ENCODE results near the gene ZNF451. TPM values are rescaled to one million over a fixed set of nuclear protein-coding genes. Genes with fewer than 3 reads are reported as not detected.
A peak's percentile ranks its signal among the peaks of the same experiment; 100 is the strongest.
"Not testable (repeated sequence)": the region's sequence is repeated elsewhere in the genome, so short reads cannot be mapped to it uniquely, and the experiment has no call there.

ZNF451 gene
- total RNA-seq, 5 donors from 2014 or later (not counting 1 experiment from before 2014, with no cell fraction given), result 68.0 to 124 (median 78.1) TPM

DNA sequence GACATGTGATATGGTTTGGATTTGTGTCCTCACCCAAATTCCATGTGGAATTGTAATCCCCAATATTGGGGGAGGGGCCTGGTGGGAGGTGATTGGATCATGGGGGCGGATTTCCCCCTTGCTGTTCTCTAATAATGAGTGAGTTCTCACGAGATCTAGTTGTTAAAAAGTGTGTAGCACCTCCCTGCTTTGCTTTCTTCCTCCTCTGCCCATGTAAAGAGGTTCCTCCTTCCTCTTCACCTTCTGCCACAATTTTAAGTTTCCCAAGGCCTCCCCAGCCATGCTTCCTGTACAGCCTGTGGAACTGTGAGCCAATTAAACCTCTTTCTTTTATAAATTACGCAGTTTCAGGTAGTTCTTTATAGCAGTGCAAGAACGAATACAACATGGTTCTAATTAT lies 2.1 kb upstream of the ZNF451 start:
- Histone ChIP-seq H3K36me3 (ENCODE audit: control insufficient read depth in 2 of 2, extremely low read depth in 1 of 2, insufficient read depth in 1 of 2, low read length in 1 of 2) (peaks cover 0 to 6% of the 10 kb centered on the region in 2 donors), H3K4me1 (ENCODE audit: control insufficient read depth in 1 of 2, extremely low read depth in 1 of 2, insufficient read depth in 2 of 2, low read length in 2 of 2) (peaks cover 9 to 21% of the 10 kb centered on the region in 2 experiments), H3K27me3 (replicated peaks in 1 of 2; ENCODE audit: control insufficient read depth in 2 of 2, extremely low read depth in 1 of 2, insufficient read depth in 2 of 2, low read length in 1 of 2) (no peaks in the 10 kb centered on the region), H3K9me3 (no peaks in the 10 kb centered on the region), H3K27ac (ENCODE audit: low read length) (no peak overlapping the region), H3K4me3 (ENCODE audit: control insufficient read depth in 1 of 2, extremely low read depth in 1 of 2, low read length in 1 of 2) (no peak overlapping the region)
- peaks cover 15% of the 10 kb centered on the region for H3K36me3 Mint-ChIP-seq
- ATAC-seq (replicated peaks in 1 of 4) (no peak), DNase-seq (no peak)
- no peak overlapping the region for H3K27ac Mint-ChIP-seq
- H3K9me3 Mint-ChIP-seq, result no peaks in the 10 kb centered on the region
- ChIA-PET POLR2A (no interaction called here), CTCF (no interaction called here)
- H3K4me1 Mint-ChIP-seq, result peaks cover 23 to 25% (median 23%) of the 10 kb centered on the region in 3 donors
- no peaks in the 10 kb centered on the region for H3K27me3 Mint-ChIP-seq
- WGBS (ENCODE audit: insufficient coverage), result no CpG with 5 or more reads among the region's 4 CpGs
- H3K4me3 Mint-ChIP-seq, result no peak overlapping the region

- ATAC-seq (replicated peaks in 1 of 4) (no peak), DNase-seq (no peak)
- Histone ChIP-seq H3K4me3 (ENCODE audit: control insufficient read depth in 1 of 2, extremely low read depth in 1 of 2, low read length in 1 of 2) (peak overlapping the region; percentile 59 to 64), H3K9me3 (no peaks in the 10 kb centered on the region), H3K36me3 (ENCODE audit: control insufficient read depth in 2 of 2, extremely low read depth in 1 of 2, insufficient read depth in 1 of 2, low read length in 1 of 2) (peaks cover 0 to 6% of the 10 kb centered on the region in 2 donors), H3K27ac (ENCODE audit: low read length) (peak overlapping the region; percentile 71), H3K4me1 (ENCODE audit: control insufficient read depth in 1 of 2, extremely low read depth in 1 of 2, insufficient read depth in 2 of 2, low read length in 2 of 2) (peaks cover 9 to 24% of the 10 kb centered on the region in 2 experiments), H3K27me3 (replicated peaks in 1 of 2; ENCODE audit: control insufficient read depth in 2 of 2, extremely low read depth in 1 of 2, insufficient read depth in 2 of 2, low read length in 1 of 2) (no peaks in the 10 kb centered on the region)
- H3K9me3 Mint-ChIP-seq, result no peaks in the 10 kb centered on the region
- H3K36me3 Mint-ChIP-seq, result peaks cover 15% of the 10 kb centered on the region
- peaks cover 33 to 36% (median 34%) of the 10 kb centered on the region in 3 donors for H3K4me1 Mint-ChIP-seq
- WGBS (ENCODE audit: insufficient coverage), result no CpG with 5 or more reads among the region's 3 CpGs
- no peaks in the 10 kb centered on the region for H3K27me3 Mint-ChIP-seq
- H3K4me3 Mint-ChIP-seq, result peak overlapping the region; percentile 77 to 90 (median 79)
- H3K27ac Mint-ChIP-seq, result peak overlapping the region; percentile 73 to 90
- CTCF ChIA-PET, result interaction anchor here (0.6 to 0.7 kb wide), 3 partner anchors 81 to 253 kb away, joined by 3 to 6 read pairs (median 5); no protein-coding TSS in a partner anchor
- POLR2A ChIA-PET, result interaction anchor here in 1 of 2 donors (0.9 to 1.0 kb wide), 2 partner anchors 38 to 81 kb away, joined by 3 read pairs; no protein-coding TSS in a partner anchor
These were observed 723 bp upstream of the ZNF451 start for GRCh38 chr6:57089265-57089664.

GRCh38 chr6:57090458-57091067 lies 575 bp downstream of the ZNF451 start:
- DNase-seq; H3K27me3 Mint-ChIP-seq; H3K27ac ChIP-seq (ENCODE audit: low read length); CTCF ChIA-PET; POLR2A ChIA-PET; H3K9me3 ChIP-seq; H3K36me3 ChIP-seq (ENCODE audit: control insufficient read depth in 2 of 2, extremely low read depth in 1 of 2, insufficient read depth in 1 of 2, low read length in 1 of 2); H3K27ac Mint-ChIP-seq; H3K27me3 ChIP-seq (replicated peaks in 1 of 2; ENCODE audit: control insufficient read depth in 2 of 2, extremely low read depth in 1 of 2, insufficient read depth in 2 of 2, low read length in 1 of 2); H3K9me3 Mint-ChIP-seq: not testable (repeated sequence)
- peak overlapping the region in 1 of 2 donors; percentile 64 for H3K4me3 ChIP-seq (ENCODE audit: control insufficient read depth in 1 of 2, extremely low read depth in 1 of 2, low read length in 1 of 2)
- Mint-ChIP-seq H3K36me3 (peaks cover 15% of the 10 kb centered on the region), H3K4me3 (peak overlapping the region; percentile 77 to 90 (median 79)), H3K4me1 (peaks cover 39 to 40% (median 40%) of the 10 kb centered on the region in 3 donors)
- peaks cover 12 to 24% of the 10 kb centered on the region in 2 experiments for H3K4me1 ChIP-seq (ENCODE audit: control insufficient read depth in 1 of 2, extremely low read depth in 1 of 2, insufficient read depth in 2 of 2, low read length in 2 of 2)
- no CpG with 5 or more reads among the region's 27 CpGs for WGBS (ENCODE audit: insufficient coverage)
- ATAC-seq (replicated peaks in 1 of 4), result peak; percentile 10 to 18 (median 13)

DNA sequence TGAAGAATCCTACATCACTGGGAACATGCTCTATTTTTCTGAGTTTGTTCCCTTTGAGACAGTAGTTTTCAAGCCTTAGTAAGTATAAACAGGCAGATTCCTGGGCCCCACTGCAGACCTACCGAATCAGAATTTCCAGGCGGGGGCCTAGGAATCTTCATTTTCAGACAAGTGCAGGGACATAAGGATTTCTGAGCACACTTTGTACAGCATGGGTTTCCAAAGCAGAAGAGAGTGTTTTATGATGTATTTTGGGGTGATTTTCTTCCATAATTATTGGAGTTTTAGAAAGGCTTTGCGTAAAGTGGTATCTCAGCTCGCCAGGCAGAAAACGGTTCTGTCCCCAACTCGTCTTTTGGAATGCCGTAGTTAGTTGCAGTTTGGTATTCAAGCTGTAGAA lies 1.4 kb downstream of the ZNF451 start:
- H3K4me1 Mint-ChIP-seq, result peaks cover 41 to 43% (median 43%) of the 10 kb centered on the region in 3 donors
- CTCF ChIA-PET; DNase-seq; H3K9me3 ChIP-seq; H3K4me3 ChIP-seq (ENCODE audit: control insufficient read depth in 1 of 2, extremely low read depth in 1 of 2, low read length in 1 of 2); H3K27ac ChIP-seq (ENCODE audit: low read length); H3K27me3 Mint-ChIP-seq; POLR2A ChIA-PET; H3K27me3 ChIP-seq (replicated peaks in 1 of 2; ENCODE audit: control insufficient read depth in 2 of 2, extremely low read depth in 1 of 2, insufficient read depth in 2 of 2, low read length in 1 of 2); H3K9me3 Mint-ChIP-seq; H3K36me3 ChIP-seq (ENCODE audit: control insufficient read depth in 2 of 2, extremely low read depth in 1 of 2, insufficient read depth in 1 of 2, low read length in 1 of 2); ATAC-seq (replicated peaks in 1 of 4): not testable (repeated sequence)
- H3K27ac Mint-ChIP-seq, result peak overlapping the region; percentile 52 to 55
- 92% methylated on average over 5 of the region's 7 CpGs for WGBS (ENCODE audit: insufficient coverage)
- H3K4me3 Mint-ChIP-seq, result peak overlapping the region; percentile 58 to 68 (median 64)
- peaks cover 12 to 24% of the 10 kb centered on the region in 2 experiments for H3K4me1 ChIP-seq (ENCODE audit: control insufficient read depth in 1 of 2, extremely low read depth in 1 of 2, insufficient read depth in 2 of 2, low read length in 2 of 2)
- peaks cover 15% of the 10 kb centered on the region for H3K36me3 Mint-ChIP-seq

- Mint-ChIP-seq H3K4me3 (no peak overlapping the region), H3K36me3 (peaks cover 36% of the 10 kb centered on the region), H3K27ac (no peak overlapping the region), H3K4me1 (peaks cover 58 to 66% (median 60%) of the 10 kb centered on the region in 3 donors), H3K27me3 (no peaks in the 10 kb centered on the region), H3K9me3 (no peaks in the 10 kb centered on the region)
- DNase-seq (no peak), ATAC-seq (replicated peaks in 1 of 4) (no peak)
- WGBS (ENCODE audit: insufficient coverage), result no CpG with 5 or more reads among the region's 1 CpG
- Histone ChIP-seq H3K27ac (ENCODE audit: low read length) (no peak overlapping the region), H3K36me3 (ENCODE audit: control insufficient read depth in 2 of 2, extremely low read depth in 1 of 2, insufficient read depth in 1 of 2, low read length in 1 of 2) (peaks cover 0 to 26% of the 10 kb centered on the region in 2 donors), H3K4me3 (ENCODE audit: control insufficient read depth in 1 of 2, extremely low read depth in 1 of 2, low read length in 1 of 2) (no peak overlapping the region), H3K27me3 (replicated peaks in 1 of 2; ENCODE audit: control insufficient read depth in 2 of 2, extremely low read depth in 1 of 2, insufficient read depth in 2 of 2, low read length in 1 of 2) (no peaks in the 10 kb centered on the region), H3K9me3 (no peaks in the 10 kb centered on the region), H3K4me1 (ENCODE audit: control insufficient read depth in 1 of 2, extremely low read depth in 1 of 2, insufficient read depth in 2 of 2, low read length in 2 of 2) (peaks cover 8 to 18% of the 10 kb centered on the region in 2 experiments)
- CTCF ChIA-PET, result interaction anchor here (0.6 to 1.0 kb wide), 4 partner anchors 27 to 256 kb away, joined by 3 to 9 read pairs (median 6); no protein-coding TSS in a partner anchor
- POLR2A ChIA-PET, result interaction anchor here in 1 of 2 donors (0.6 to 1.1 kb wide), 4 partner anchors 14 to 49 kb away, joined by 3 to 17 read pairs (median 6); no protein-coding TSS in a partner anchor
These were observed 4.7 kb downstream of the ZNF451 start for GRCh38 chr6:57094689-57095088.

DNA sequence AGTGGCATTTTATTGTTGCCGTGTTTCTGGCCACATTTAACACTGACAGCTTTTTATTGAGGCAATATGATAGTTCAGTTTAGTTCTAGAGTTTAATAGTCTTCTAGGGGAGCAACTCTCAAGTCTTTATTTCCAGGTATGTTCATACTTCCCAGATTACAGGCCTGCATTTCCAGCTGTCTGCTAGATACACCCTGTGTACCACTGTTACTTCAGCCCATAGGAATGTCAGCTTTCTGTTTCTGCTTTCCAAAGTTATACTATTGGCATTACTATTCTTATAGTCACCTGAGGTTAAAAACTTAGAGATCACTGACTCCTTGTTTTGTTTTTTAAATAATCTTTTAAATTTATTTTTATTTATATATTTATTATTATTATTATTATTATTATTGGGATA lies 7.6 kb downstream of the ZNF451 start:
- WGBS (ENCODE audit: insufficient coverage), result no CpG with 5 or more reads among the region's 1 CpG
- no peak for DNase-seq
- Histone ChIP-seq H3K4me3 (ENCODE audit: control insufficient read depth in 1 of 2, extremely low read depth in 1 of 2, low read length in 1 of 2) (no peak overlapping the region), H3K27me3 (replicated peaks in 1 of 2; ENCODE audit: control insufficient read depth in 2 of 2, extremely low read depth in 1 of 2, insufficient read depth in 2 of 2, low read length in 1 of 2) (no peaks in the 10 kb centered on the region), H3K36me3 (ENCODE audit: control insufficient read depth in 2 of 2, extremely low read depth in 1 of 2, insufficient read depth in 1 of 2, low read length in 1 of 2) (peaks cover 0 to 51% of the 10 kb centered on the region in 2 donors), H3K9me3 (no peaks in the 10 kb centered on the region), H3K4me1 (ENCODE audit: control insufficient read depth in 1 of 2, extremely low read depth in 1 of 2, insufficient read depth in 2 of 2, low read length in 2 of 2) (peaks cover 3 to 5% of the 10 kb centered on the region in 2 experiments), H3K27ac (ENCODE audit: low read length) (no peak overlapping the region)
- Mint-ChIP-seq H3K27me3 (no peaks in the 10 kb centered on the region), H3K36me3 (peaks cover 50% of the 10 kb centered on the region), H3K9me3 (no peaks in the 10 kb centered on the region), H3K4me1 (peaks cover 45 to 61% (median 49%) of the 10 kb centered on the region in 3 donors), H3K27ac (no peak overlapping the region), H3K4me3 (no peak overlapping the region)
- POLR2A ChIA-PET, result interaction anchor here in 1 of 2 donors (0.6 kb wide), 1 partner anchor 75 kb away, joined by 3 read pairs; the partner anchor contains the start of gene BAG2
- ATAC-seq (replicated peaks in 1 of 4), result no peak
- CTCF ChIA-PET, result no interaction called here

Data from T-cell (primary cell).